ENCODE results near the gene SYNJ1. TPM values are rescaled to one million over a fixed set of nuclear protein-coding genes. Genes with fewer than 3 reads are reported as not detected.

Gene SYNJ1
- total and polyA plus RNA-seq, 4 donors: 7.4 to 17.5 (median 11.8) TPM

- Histone ChIP-seq H3K9ac (ENCODE audit: insufficient read depth in 1 of 2, low read length in 2 of 2) (no peak overlapping the region), H3K4me3 (no peak overlapping the region), H3K4me1 (ENCODE audit: control insufficient read depth in 5 of 5, insufficient read depth in 5 of 5, low read length in 5 of 5) (peaks cover 0 to 2% (median 0%) of the 10 kb centered on the region in 5 donors), H3K36me3 (ENCODE audit: control insufficient read depth in 4 of 4, insufficient read depth in 4 of 4, low read length in 4 of 4) (peaks cover 9 to 28% (median 19%) of the 10 kb centered on the region in 4 donors), H3K27me3 (ENCODE audit: control insufficient read depth in 3 of 3, insufficient read depth in 3 of 3, low read length in 2 of 3) (no peaks in the 10 kb centered on the region), H3K27ac (ENCODE audit: low read depth in 1 of 2, low read length in 1 of 2) (no peak overlapping the region), H3K9me3 (ENCODE audit: control insufficient read depth in 4 of 4, insufficient read depth in 3 of 4, low read length in 3 of 4) (peaks cover 0 to 2% (median 0%) of the 10 kb centered on the region in 4 donors)
- DNase-seq (no peak), ATAC-seq (ENCODE audit: insufficient read depth, low FRiP score) (no peak)
- WGBS, 2 donors: 79 to 91% methylated on average over 5 of the region's 5 CpGs
- TF ChIP-seq CTCF (IDR thresholded peaks at IDR 0.05; ENCODE audit: control extremely low read depth, extremely low read depth): no peak
These were observed 128.7 kb downstream of the SYNJ1 start for GRCh38 chr21:32599091-32599490.

DNA sequence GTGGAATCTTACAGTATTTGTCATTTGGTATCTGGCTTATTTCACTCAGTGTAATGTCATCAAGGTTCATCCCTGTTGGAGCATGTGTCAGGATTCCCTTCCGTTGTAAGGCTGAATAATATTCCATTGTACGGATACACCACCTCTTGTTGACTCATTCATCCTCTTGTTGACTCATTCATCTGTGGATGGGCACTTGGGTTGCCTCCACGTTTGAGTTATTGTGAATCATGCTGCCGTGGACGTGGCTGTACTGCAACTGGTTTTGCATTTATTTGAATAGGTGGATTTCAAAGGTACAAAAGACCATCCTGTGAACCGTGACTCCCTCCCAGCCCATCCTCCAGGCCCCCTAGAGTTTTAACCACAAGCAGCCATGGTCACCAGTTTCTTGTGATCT, 130.6 kb downstream of the SYNJ1 start:
- Histone ChIP-seq H3K27me3 (ENCODE audit: control insufficient read depth in 3 of 3, insufficient read depth in 3 of 3, low read length in 2 of 3) (no peaks in the 10 kb centered on the region), H3K9ac (ENCODE audit: insufficient read depth in 1 of 2, low read length in 2 of 2) (no peak overlapping the region), H3K36me3 (ENCODE audit: control insufficient read depth in 4 of 4, insufficient read depth in 4 of 4, low read length in 4 of 4) (peaks cover 3 to 13% (median 10%) of the 10 kb centered on the region in 4 donors), H3K4me3 (no peak overlapping the region), H3K27ac (ENCODE audit: low read depth in 1 of 2, low read length in 1 of 2) (no peak overlapping the region), H3K4me1 (ENCODE audit: control insufficient read depth in 5 of 5, insufficient read depth in 5 of 5, low read length in 5 of 5) (no peaks in the 10 kb centered on the region), H3K9me3 (ENCODE audit: control insufficient read depth in 4 of 4, insufficient read depth in 3 of 4, low read length in 3 of 4) (peaks cover 0 to 2% (median 0%) of the 10 kb centered on the region in 4 donors)
- WGBS, 2 donors: 58 to 83% methylated on average over 6 of the region's 6 CpGs
- ATAC-seq (ENCODE audit: insufficient read depth, low FRiP score) (no peak), DNase-seq (no peak)
- TF ChIP-seq CTCF (IDR thresholded peaks at IDR 0.05; ENCODE audit: control extremely low read depth, extremely low read depth): no peak

GRCh38 chr21:32595431-32595830, 132.4 kb downstream of the SYNJ1 start:
- 83 to 91% methylated on average over 11 of the region's 11 CpGs for WGBS, 2 donors
- DNase-seq (no peak), ATAC-seq (ENCODE audit: insufficient read depth, low FRiP score) (no peak)
- Histone ChIP-seq H3K27ac (ENCODE audit: low read depth in 1 of 2, low read length in 1 of 2) (no peak overlapping the region), H3K4me3 (no peak overlapping the region), H3K4me1 (ENCODE audit: control insufficient read depth in 5 of 5, insufficient read depth in 5 of 5, low read length in 5 of 5) (no peaks in the 10 kb centered on the region), H3K9ac (ENCODE audit: insufficient read depth in 1 of 2, low read length in 2 of 2) (no peak overlapping the region), H3K9me3 (ENCODE audit: control insufficient read depth in 4 of 4, insufficient read depth in 3 of 4, low read length in 3 of 4) (no peaks in the 10 kb centered on the region), H3K36me3 (ENCODE audit: control insufficient read depth in 4 of 4, insufficient read depth in 4 of 4, low read length in 4 of 4) (peaks cover 0 to 8% (median 6%) of the 10 kb centered on the region in 4 donors), H3K27me3 (ENCODE audit: control insufficient read depth in 3 of 3, insufficient read depth in 3 of 3, low read length in 2 of 3) (no peaks in the 10 kb centered on the region)
- no peak for TF ChIP-seq CTCF (IDR thresholded peaks at IDR 0.05; ENCODE audit: control extremely low read depth, extremely low read depth)

DNA sequence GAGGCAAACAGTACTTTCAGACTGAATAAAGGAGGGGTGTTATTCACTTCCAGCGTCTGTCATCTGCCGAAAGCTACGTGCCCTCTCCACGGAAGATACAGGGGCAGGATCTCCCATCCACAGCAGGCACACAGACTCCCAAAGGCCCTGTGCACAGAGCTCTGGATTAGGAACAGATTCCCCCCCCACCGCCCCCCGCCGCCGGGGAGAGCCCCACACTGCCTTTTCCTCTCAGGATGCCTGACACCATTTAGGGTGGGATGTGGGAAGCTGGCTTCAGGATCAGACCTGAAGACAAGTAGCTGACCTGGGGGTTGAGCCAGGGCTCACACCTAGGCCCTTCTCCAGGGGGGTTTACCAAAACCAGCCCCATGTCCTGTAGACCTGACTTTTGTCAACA, 134.1 kb downstream of the SYNJ1 start:
- no peak for TF ChIP-seq CTCF (IDR thresholded peaks at IDR 0.05; ENCODE audit: control extremely low read depth, extremely low read depth)
- Histone ChIP-seq H3K4me3 (no peak overlapping the region), H3K4me1 (ENCODE audit: control insufficient read depth in 5 of 5, insufficient read depth in 5 of 5, low read length in 5 of 5) (no peaks in the 10 kb centered on the region), H3K9me3 (ENCODE audit: control insufficient read depth in 4 of 4, insufficient read depth in 3 of 4, low read length in 3 of 4) (no peaks in the 10 kb centered on the region), H3K27ac (ENCODE audit: low read depth in 1 of 2, low read length in 1 of 2) (no peak overlapping the region), H3K9ac (ENCODE audit: insufficient read depth in 1 of 2, low read length in 2 of 2) (no peak overlapping the region), H3K36me3 (ENCODE audit: control insufficient read depth in 4 of 4, insufficient read depth in 4 of 4, low read length in 4 of 4) (peaks cover 0 to 4% (median 2%) of the 10 kb centered on the region in 4 donors), H3K27me3 (ENCODE audit: control insufficient read depth in 3 of 3, insufficient read depth in 3 of 3, low read length in 2 of 3) (no peaks in the 10 kb centered on the region)
- no peak for ATAC-seq (ENCODE audit: insufficient read depth, low FRiP score)
- 64 to 72% methylated on average over 8 of the region's 8 CpGs for WGBS, 2 donors
- no peak for DNase-seq

All from lung (tissue), 12 donors.